ENCODE results near the gene ZNF527. TPM values are rescaled to one million over a fixed set of nuclear protein-coding genes. Genes with fewer than 3 reads are reported as not detected.
A peak's percentile ranks its signal among the peaks of the same experiment; 100 is the strongest.

Gene ZNF527
- total RNA-seq (1 to 10 TPM; 7.8 to 8.4 TPM), total RNA-seq (6.8 to 34.7 (median 19.7) reads per million in 172 experiments)
- 6.3 TPM for polyA plus RNA-seq (2013, experiment 1 of 2)
- polyA plus RNA-seq (2013, experiment 2 of 2), result 7.9 TPM

DNA sequence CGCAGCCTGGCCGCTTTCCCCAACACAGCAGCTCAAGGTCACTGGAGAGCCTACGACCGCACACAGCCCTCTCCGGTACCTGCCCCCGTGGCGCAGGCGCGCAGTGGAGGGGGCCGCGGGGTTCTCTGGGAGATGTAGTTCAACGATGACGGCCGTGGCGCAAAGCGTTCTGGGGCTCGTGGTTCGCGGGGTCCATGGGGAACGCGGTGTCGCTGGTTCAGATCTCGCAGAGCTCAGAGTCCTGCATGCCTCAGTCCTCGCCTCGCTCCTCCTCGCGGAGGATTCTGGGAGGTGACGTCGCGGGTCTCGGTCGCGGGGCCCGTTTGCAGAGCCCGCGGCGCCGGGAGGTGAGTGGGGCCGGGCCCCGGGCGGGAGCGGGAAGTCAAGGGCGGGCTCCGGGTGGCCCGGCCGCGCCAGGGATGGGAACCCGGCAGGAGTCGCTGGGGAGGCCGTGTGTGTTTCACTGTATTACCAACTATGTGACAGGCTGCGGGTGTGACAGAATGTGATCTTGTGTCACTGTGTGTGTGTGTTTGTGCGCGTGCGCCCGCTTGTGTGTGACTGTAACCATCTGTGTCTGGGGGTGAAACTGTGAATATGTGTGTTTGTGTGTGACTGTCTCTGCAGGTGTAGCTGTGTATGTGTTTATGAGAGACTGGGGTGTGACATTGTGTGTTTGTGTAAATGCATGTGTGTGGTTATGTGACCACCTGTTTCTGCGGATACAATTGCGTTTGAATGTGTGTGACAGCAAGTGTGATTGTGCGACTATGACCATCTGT lies at the start of gene ZNF527:
ZNF527 (plus strand) TSS at position 220 of the 782 bp plus-strand sequence. CDS start 3,100 bp downstream, outside the sequence.
- H3K27me3 Mint-ChIP-seq, result no peaks in the 10 kb centered on the region

DNA sequence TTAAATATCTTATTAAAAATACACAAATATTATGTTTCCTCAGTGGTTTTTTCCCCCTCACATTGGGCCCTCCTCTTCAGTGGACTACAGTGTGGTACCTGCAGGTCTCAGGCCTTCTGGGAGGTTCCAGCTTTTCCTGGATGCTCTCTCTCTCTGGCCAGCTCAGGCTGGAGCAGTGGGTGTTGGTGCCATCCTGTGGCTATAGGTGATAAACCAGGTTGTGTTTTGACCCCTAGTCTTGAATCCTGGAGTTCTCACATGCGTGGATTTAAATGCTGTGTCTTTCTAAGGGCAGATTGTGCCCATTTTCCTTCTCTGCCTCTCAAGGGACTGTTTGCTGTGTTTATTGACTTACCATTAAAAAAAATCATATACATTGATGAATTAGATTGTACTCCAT lies 41.2 kb upstream of the ZNF527 start:
- intact Hi-C loops (cut with DNase I, micrococcal nuclease), result loop anchor here in 1 of 2 experiments (10.0 kb wide), 2 partner anchors 575 to 645 kb away; partner anchors contain the start of genes SIPA1L3, WDR87 and ZNF567
- Mint-ChIP-seq H3K27ac (no peak overlapping the region), H3K4me1 (ENCODE audit: low read depth) (peaks cover 15% of the 10 kb centered on the region), H3K9me3 (no peaks in the 10 kb centered on the region), H3K36me3 (ENCODE audit: low read depth) (peaks cover 71% of the 10 kb centered on the region), H3K27me3 (no peaks in the 10 kb centered on the region), H3K4me3 (no peak overlapping the region)
- peaks cover 39% of the 10 kb centered on the region for H3K36me3 ChIP-seq (ENCODE audit: insufficient read depth, low read length)
- POLR2A ChIA-PET, result no interaction called here
- TF ChIP-seq, protein P1, sequence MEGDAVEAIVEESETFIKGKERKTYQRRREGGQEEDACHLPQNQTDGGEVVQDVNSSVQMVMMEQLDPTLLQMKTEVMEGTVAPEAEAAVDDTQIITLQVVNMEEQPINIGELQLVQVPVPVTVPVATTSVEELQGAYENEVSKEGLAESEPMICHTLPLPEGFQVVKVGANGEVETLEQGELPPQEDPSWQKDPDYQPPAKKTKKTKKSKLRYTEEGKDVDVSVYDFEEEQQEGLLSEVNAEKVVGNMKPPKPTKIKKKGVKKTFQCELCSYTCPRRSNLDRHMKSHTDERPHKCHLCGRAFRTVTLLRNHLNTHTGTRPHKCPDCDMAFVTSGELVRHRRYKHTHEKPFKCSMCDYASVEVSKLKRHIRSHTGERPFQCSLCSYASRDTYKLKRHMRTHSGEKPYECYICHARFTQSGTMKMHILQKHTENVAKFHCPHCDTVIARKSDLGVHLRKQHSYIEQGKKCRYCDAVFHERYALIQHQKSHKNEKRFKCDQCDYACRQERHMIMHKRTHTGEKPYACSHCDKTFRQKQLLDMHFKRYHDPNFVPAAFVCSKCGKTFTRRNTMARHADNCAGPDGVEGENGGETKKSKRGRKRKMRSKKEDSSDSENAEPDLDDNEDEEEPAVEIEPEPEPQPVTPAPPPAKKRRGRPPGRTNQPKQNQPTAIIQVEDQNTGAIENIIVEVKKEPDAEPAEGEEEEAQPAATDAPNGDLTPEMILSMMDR (IDR thresholded peaks at IDR 0.05), result no peak
- peaks cover 10% of the 10 kb centered on the region for H3K4me1 ChIP-seq (ENCODE audit: insufficient read depth, low read length)
- ATAC-seq (ENCODE audit: poor library complexity), result no peak
- H3K27ac ChIP-seq (ENCODE audit: low read depth in 1 of 2, low read length in 2 of 2), result no peak overlapping the region
- H3K9me3 ChIP-seq (ENCODE audit: control insufficient read depth in 1 of 2, insufficient read depth in 1 of 2, low read length in 2 of 2), result peaks cover 0 to 7% of the 10 kb centered on the region in 2 experiments
- H3K27me3 ChIP-seq (ENCODE audit: control insufficient read depth in 1 of 2, insufficient read depth in 2 of 2, low read length in 2 of 2), result no peaks in the 10 kb centered on the region
- H3K4me3 ChIP-seq (ENCODE audit: low read length), result no peak overlapping the region
- CTCF ChIA-PET, result no interaction called here
- DNase-seq, result no peak

More for the DNA sequence above, at the start of gene ZNF527:
- TF ChIP-seq, protein P1 (IDR thresholded peaks at IDR 0.05), result no peak
- Histone ChIP-seq H3K27me3 (ENCODE audit: control insufficient read depth in 1 of 2, insufficient read depth in 2 of 2, low read length in 2 of 2) (no peaks in the 10 kb centered on the region), H3K27ac (ENCODE audit: low read depth in 1 of 2, low read length in 2 of 2) (peak within 1 kb of the TSS; percentile 76 to 85), H3K4me1 (ENCODE audit: insufficient read depth, low read length) (peaks cover 17% of the 10 kb centered on the region), H3K4me3 (ENCODE audit: low read length) (peak within 1 kb of the TSS; percentile 59), H3K36me3 (ENCODE audit: insufficient read depth, low read length) (peaks cover 19% of the 10 kb centered on the region), H3K9me3 (ENCODE audit: control insufficient read depth in 1 of 2, insufficient read depth in 1 of 2, low read length in 2 of 2) (peaks cover 17 to 21% of the 10 kb centered on the region in 2 experiments)
- intact Hi-C loops (cut with DNase I, micrococcal nuclease), result loop anchor here (1.0 to 10.0 kb wide), 16 partner anchors 37 to 1159 kb away; partner anchors contain the start of genes ZNF540 (in 2 of the 2), ZNF571 (in 2 of the 2), SIPA1L3 (in 1 of the 2) and WDR87 (in 1 of the 2)
- Mint-ChIP-seq H3K27ac (peak within 1 kb of the TSS; percentile 96), H3K36me3 (ENCODE audit: low read depth) (peaks cover 23% of the 10 kb centered on the region), H3K4me1 (ENCODE audit: low read depth) (peaks cover 16% of the 10 kb centered on the region), H3K4me3 (peak within 1 kb of the TSS; percentile 96), H3K9me3 (no peaks in the 10 kb centered on the region)
- peak; percentile 96 for ATAC-seq (ENCODE audit: poor library complexity)
- ChIA-PET POLR2A (interaction anchor here (0.6 to 2.8 kb wide), 24 partner anchors 11 to 882 kb away, joined by 3 to 63 read pairs (median 8); partner anchors contain the start of genes SIPA1L3, WDR87, ZNF345 and ZNF382), CTCF (interaction anchor here (1.0 to 2.0 kb wide), 6 partner anchors 52 to 1032 kb away, joined by 3 to 6 read pairs (median 4); partner anchors contain the start of genes FAM98C and ZNF793)
- peak; percentile 93 to 98 (median 96) for DNase-seq

GRCh38 chr19:37332839-37333238 lies 38.1 kb upstream of the ZNF527 start:
- intact Hi-C loops (cut with DNase I, micrococcal nuclease), result loop anchor here in 1 of 2 experiments (10.0 kb wide), 2 partner anchors 572 to 648 kb away; partner anchors contain the start of genes SIPA1L3, WDR87 and ZNF567

More at GRCh38 chr19:37332839-37333238, 38.1 kb upstream of the ZNF527 start:
- Mint-ChIP-seq H3K9me3 (no peaks in the 10 kb centered on the region), H3K27me3 (no peaks in the 10 kb centered on the region), H3K27ac (peak overlapping the region; percentile 95), H3K36me3 (ENCODE audit: low read depth) (peaks cover 75% of the 10 kb centered on the region), H3K4me1 (ENCODE audit: low read depth) (peaks cover 40% of the 10 kb centered on the region), H3K4me3 (no peak overlapping the region)
- peaks cover 0 to 12% of the 10 kb centered on the region in 2 experiments for H3K9me3 ChIP-seq (ENCODE audit: control insufficient read depth in 1 of 2, insufficient read depth in 1 of 2, low read length in 2 of 2)
- ChIA-PET POLR2A (no interaction called here), CTCF (no interaction called here)
- TF ChIP-seq, protein P1 (IDR thresholded peaks at IDR 0.05), result no peak
- H3K36me3 ChIP-seq (ENCODE audit: insufficient read depth, low read length), result peaks cover 23% of the 10 kb centered on the region
- peaks cover 20% of the 10 kb centered on the region for H3K4me1 ChIP-seq (ENCODE audit: insufficient read depth, low read length)
- H3K4me3 ChIP-seq (ENCODE audit: low read length), result no peak overlapping the region
- no peak for ATAC-seq (ENCODE audit: poor library complexity)
- no peaks in the 10 kb centered on the region for H3K27me3 ChIP-seq (ENCODE audit: control insufficient read depth in 1 of 2, insufficient read depth in 2 of 2, low read length in 2 of 2)
- H3K27ac ChIP-seq (ENCODE audit: low read depth in 1 of 2, low read length in 2 of 2), result no peak overlapping the region
- DNase-seq, result no peak

Data from CD4-positive, alpha-beta T cell (primary cell).